Activated CD8-positive, alpha-beta memory T cell treated with anti-CD3 and anti-CD28 coated beads, Interleukin-2, amount 50 U/mL, for 24 hours (primary cell): ENCODE data around the gene MGRN1.

Experiments
- DNase-seq: peaks from one replicate; pipeline ENCODE4 v3.0.0-alpha.2; 2020; ENCODE audit errors: extremely low read depth

MGRN1 gene

DNA sequence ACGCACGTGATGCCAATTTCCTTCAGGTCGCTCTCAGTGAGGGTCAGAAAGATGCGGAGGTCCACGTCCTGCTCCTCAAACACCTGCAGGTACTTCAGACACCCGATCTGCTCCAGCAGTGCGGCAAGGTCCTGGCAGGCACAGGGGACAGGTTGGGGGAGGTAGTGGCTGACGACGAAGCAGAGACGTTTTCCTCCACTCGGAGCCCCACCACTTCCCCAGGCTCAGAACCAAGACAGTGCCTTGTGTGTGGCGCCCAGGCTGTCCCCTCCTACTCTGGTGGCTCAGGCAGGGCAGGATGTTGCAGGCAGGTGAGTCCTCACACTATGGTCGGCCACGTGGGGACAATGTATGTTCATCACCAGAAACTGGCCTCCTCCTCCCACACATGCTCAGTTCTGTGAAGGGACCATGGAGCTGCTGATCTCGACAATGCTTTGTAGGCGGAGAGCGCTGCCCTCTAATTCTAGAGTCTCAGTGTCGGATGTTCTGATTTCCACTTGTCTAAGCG is 74.5 kb downstream of the MGRN1 start:
- no peak for DNase-seq

DNA sequence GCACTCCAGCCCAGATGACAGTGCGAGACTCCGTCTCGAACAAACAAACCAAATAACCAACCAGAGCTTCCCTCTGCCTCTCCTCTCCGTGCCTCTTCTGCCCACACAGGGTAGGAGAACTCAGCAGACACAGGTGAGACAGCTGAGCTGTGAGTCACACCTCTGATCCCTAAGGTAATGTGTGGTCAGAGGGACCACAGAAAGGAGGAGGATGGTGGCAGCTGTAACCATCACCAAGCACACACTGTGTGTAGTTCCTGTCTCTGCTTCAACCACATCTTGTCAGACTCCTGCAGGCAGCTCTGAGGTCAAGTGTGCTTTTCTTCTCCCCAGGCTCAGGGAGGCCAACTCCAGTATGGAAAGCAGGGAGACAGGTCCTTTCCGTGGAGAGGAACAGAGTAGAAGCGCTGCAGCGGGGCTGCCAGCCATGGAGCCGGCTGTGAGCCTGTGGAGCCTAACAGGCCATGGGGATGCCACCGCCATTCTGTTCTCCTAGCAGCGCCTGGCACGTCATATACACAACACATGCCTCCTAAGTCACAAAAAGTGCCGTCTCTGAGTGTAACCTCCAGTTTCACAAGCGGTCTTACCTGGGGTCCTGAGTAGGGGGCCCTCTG is 75.9 kb downstream of the MGRN1 start:
- DNase-seq: no peak

DNA sequence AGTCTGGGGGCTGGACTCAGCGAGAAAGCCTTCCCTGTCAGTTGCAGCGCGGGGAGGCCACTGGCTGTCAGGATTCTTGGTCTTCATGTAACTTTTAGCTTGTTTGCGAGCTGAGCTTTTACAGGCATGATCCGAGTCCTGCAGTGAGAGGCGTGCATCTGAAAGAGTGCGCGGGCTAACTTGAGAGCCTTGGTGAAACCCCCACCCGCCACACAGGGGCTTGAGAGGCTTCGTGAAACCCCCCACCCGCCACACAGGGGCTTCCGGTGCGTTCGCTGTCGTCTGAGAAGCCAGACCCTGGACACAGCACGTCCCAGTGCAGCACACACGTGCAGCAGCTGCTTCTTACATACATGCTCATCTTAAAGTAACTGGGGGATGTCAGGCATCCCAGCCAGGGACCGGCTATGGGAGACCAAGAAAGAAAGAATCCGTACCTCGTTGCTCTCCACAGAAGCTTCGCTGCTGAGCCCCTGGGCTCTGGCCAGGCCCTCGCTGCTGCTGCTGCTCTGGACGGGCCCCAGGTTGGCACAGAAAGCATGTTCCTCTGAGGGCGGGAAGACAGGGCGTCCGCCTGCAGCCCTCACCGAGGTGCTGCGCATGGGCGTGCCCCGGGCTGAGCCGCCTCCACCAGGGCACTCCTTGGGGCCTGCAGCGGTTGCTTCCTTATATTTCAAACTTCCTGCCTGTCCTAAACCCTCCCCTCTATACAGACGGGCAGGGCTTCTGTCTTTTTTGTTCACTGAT is 76.5 kb downstream of the MGRN1 start:
- no peak for DNase-seq

DNA sequence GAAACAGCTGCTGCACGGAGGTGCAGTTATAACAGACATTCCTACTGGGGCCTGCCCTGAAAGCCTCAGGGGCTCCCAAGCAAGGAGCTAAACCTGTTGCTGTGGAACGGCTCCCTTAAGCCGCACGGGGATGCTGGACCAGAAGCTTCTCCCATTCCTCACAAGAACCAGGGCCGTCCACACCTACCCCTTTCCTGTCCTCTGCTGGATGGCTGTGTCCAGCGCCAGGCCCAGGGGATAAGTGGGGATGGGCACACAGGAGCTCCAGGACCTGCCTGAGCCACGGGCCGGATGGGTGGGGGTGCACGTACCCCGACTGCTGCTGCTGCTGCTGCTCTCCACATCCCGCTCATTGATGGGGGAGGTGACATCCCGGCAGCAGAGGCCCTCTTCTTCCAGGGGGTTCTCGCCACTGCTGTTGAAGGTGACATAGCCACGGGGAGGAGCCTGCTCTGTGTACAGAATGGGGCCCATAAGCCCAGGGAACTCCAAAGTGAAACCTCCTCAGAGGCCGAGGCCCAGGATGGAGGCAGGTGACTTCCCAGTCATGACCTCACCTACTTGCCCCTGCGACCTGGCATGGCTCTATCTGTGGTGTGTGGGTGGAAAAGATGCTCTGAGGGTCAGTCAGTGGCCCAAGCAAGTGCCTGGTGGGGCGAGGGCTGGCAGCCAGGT is 77.3 kb downstream of the MGRN1 start:
- no peak for DNase-seq

DNA sequence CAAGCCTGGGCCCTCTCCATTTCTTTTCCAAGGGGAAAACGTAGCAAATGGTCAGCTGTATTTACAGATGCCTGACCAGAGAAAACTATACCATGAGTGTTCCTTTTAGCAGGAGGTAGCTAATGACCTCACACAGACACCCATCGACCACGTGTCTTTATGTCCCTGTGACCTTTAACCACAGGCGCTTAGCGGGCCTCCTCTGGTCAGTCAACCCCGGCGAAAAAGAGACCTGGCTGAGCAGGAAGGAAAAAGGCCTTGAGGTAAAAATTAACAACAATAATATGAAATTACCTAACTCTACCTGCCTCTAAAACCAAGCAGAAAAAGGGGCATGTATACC is 77.8 kb downstream of the MGRN1 start:
- no peak for DNase-seq

DNA sequence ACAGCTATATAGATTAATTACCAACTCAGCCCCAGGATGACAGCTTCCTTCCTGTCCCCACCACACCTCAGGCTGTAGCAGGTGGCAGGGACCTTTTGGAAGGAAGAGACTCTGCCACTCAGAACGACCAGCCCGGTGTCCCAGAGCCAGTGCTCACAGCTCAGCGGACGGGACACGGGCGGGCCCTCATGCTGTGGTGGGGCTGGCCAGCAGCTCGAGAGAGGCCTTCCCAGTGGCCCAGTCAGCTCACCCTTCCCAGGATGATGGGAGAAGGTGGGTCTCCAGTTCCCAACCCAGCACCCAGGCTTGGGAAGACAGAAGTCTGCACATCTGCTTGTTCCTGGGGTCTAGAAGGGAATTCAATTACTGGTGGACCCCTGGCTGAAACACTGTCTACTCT is 79.3 kb downstream of the MGRN1 start:
- DNase-seq: no peak

DNA sequence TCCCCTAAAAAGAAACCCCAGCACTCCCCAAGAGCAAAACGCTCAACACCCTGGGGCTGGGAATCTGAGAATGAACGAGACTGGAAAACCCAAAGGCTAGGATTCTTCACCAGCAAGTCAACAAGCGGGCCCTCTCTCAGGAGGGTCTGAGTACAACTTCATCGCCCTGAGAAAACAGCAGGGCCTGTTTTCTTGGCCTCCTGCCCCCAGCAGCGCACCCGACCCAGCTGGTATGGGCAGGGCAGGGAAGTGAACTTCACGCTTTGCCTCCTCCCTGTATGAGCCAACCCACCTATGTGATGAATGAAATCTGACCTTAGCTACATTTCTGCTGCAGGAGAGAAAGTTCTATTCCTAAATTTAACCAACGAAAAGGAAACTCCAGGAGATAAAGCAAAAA is 79.9 kb downstream of the MGRN1 start:
- DNase-seq: no peak

DNA sequence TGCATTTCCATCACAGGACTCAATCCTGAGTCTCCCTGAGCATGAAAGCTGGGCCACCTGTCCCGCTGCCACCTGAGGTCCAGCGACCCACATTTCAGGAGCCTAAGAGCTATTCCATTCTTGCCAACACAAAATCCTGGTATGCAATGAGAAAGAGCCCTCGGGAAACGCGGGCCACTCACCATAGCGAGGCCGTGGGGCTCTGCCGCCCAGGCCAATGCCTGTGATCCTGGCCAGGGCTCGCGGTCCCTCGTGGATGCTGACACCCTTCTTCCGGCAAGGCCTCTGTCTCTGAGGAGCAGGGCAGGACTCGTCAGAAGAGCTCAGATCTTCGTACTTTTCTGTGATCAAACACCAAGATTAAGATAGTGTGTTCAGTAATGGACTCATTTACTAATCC is 80.3 kb downstream of the MGRN1 start:
- no peak for DNase-seq

DNA sequence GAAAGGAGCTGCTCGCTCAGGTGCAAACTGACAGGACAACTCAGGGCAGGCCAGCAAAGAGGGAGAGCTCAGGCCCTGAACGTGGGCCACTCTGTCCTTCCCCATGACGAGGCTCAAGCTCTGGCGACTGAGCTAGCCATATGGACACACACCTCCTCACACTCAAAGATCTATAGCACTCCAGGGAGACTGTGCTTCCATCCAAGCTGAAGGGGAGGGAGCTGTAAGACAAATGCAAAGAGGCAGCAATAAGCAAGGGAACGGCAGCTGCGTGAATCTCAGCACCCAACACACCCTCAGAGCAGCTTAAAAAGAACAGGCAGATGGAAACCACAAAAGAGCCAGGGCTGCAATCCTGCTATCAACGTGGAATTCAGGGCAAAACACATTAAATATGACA is 82.2 kb downstream of the MGRN1 start:
- no peak for DNase-seq

DNA sequence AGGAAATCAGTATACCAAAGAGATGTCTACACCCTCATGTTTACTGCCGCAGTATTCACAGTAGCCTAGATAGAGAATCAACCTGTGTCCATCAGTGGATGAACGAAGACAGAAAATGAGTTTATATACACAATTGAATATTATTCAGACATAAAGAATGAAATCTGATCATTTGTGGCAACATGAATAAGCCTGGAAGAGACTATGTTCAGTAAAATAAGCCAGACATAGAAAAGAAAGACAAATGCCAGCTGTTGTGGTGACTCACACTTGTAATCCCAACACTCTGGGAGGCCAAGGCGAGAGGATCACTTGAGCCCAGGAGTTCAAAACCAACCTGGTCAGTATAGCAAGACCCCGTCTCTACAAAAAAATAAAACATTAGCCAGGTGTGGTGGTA is 84.9 kb downstream of the MGRN1 start:
- no peak for DNase-seq

DNA sequence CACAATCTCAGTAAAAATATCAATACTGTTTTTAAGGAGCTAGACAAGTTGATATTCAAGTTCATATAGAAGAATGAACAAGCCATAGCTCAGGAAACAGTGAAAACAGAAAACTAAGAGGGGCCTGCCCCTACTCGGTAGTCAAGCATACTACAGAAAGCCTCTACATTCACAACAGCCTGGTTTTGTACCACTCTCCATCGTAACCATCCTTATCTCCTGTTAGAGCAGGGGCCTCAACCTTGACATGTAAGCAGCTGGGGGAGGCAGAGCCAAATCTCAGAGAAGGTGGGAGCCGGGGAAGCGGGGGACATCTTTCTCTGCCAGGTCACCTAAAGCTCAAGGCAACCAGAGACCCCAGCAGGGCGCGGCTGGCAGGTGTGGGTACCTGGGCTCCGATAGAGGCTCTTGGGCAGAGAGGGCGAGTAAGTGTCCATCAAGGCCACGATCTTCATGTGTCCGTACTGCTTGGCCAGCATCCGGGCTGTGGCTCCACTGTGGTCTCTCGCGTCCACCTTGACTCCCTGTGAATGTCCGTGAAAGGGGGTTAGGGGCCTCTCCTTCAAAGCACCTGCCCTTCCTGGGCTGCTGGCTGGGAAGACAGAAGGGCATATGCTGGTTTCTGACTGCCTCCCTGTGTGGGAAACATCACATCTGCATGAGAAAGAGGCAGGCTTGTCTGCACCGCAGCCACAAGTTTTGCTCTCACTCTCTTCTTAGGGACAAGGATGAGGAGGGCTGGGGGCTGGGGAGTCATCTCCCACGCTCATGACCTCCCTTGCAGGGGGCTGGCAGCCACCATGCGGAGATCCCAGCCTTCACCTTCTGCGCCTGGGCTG is 89.3 kb downstream of the MGRN1 start:
- no peak for DNase-seq

DNA sequence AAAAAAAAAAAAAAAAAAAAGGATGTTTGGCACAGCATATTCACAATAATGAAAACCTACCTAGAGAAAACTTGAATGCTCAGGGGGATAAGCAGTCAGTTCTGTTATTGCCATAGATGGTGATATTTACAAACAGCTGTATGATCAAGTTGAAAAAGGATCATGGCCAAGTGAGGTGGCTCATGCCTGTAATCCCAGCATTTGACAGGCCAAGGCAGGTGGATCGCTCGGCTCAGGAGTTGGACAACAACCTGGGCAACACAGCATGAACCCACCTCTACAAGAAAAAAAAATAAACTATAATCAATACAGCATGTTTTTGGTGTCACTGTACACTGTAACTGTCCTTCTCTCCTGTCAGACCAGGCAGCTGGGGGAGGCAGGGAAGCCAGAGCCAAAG is 90.4 kb downstream of the MGRN1 start:
- DNase-seq: no peak

DNA sequence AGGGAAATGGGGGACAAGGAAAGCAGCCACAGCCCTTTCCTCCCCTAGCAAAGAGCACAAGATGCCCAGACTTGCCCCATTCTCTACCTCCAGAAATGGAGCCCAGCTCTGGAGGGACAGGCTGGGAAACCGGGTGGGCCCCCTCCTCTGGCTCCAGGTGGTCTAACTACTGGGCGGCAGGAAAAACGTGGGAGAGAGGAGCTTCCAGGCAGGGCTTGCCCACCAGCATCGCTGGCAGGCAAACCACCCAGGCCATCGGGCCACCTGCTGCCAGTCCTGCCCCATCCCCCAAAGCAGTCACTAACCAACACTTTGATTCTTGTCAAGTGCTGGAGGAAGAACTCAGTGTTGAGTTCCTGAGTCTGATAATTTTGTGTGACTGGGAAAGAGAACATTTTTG is 93.8 kb downstream of the MGRN1 start:
- no peak for DNase-seq

DNA sequence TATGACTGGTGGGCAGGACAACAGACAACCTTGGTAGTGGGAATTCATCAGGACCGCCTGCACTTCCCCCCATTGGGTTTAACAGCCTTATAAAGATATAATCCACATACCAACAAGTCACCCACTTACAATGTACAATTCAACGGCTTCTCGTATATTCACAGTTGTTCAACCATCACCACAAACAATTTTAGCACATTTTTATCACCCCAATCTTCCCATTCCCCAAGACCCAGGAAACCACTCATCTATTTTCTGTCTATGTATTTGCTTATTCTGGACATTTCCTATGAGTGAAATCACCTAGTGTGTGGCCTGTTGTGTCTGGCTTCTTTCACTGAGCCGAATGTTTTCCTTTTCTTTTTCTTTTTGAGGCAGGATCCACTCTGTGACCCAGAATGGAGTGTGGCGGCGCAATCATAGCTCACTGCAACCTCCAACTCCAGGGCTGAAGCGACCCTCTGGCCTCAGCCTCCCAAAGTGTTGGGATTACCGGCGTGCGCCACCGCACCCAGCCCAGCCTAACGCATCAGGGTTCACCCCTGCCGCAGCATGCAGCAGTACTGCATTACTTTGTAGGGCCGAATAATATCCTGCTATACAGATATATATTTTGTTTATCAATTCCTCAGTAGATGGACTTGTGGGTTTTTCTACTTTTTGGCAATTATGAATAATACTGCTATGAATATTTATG is 98.6 kb downstream of the MGRN1 start:
- DNase-seq: no peak

DNA sequence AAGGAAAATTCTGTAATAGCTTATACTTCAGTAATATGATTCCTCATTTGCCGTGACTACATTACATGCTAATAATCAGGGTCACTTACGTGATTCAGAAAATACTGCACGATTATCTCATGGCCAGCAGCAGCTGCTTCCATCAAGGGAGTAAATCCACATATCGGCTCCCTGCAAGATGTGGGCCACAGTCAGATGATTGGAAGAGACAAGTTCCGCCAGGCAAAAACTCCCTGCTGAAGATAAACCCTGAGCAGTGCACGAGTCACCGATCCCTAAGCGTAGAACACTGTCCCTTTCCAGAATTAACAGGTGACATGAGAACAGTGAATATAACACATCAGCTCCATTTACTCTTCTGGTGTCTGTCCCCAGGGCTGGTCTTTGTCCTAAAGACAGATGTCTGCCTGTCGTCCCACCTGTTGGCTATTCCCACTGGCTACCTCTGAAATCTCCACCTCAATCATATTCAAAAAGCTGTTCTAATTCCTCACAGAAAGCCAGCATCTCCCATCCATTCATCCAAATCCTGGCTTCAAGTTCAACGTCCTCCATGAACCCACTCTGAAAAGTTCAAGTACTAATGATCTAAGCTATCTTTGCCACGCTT is 100.1 kb downstream of the MGRN1 start:
- DNase-seq: no peak

DNA sequence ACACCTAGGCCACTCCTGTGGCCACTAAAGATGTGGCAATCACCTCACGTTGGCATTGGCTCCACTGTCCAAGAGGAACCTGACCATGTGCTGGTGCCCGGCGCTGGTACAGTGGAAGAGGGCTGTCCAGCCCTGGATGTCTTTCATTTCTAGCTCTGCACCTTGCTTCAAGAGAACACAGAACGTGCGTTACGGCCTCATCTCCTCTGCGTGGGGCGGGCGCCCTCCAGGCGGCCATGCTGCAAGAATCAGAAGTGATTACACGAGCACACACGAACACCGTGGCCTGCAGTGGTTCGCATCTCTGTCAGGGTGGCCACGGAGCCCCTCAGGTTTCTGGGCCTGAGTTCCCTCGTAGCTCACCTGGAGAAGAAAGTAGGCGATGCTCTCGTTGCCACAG is 102.0 kb downstream of the MGRN1 start:
- no peak for DNase-seq

DNA sequence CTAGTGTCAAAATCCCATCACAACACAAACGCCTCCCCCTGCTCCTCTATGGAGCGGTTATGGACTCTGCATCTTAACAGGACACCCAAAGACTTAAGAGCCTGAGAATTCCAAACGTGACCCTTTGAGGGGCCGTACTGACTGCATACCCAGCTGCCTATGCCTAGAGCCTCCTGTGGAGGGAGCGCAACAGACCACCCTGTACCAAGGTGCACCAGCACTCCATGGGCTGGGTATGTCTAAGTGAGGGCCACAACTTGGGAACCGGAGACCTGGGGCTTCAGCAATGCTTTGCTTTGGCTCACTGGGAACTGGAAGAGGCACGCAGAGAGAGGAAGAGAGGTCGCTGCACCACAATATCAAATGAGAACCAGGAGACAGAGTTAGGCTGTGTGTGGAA is 104.0 kb downstream of the MGRN1 start:
- no peak for DNase-seq

DNA sequence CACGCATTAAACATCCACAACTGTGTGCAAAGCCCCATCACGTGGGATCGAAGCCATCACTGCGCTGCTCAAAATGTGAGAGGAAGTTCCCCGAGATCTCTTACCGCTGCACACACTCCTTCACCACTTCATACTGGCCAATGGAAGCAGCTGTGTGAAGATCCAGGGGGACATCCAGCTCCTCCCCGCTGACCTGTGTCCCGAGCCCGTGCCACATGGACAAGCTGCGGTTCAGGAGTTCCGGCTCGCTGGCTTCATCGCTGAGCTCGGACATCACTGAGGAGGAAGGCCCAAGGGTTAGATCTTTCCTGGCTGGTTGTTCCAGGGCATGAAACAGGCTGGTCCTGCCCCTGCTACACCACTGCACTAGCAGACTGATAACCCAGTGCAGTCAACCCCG is 105.2 kb downstream of the MGRN1 start:
- no peak for DNase-seq

DNA sequence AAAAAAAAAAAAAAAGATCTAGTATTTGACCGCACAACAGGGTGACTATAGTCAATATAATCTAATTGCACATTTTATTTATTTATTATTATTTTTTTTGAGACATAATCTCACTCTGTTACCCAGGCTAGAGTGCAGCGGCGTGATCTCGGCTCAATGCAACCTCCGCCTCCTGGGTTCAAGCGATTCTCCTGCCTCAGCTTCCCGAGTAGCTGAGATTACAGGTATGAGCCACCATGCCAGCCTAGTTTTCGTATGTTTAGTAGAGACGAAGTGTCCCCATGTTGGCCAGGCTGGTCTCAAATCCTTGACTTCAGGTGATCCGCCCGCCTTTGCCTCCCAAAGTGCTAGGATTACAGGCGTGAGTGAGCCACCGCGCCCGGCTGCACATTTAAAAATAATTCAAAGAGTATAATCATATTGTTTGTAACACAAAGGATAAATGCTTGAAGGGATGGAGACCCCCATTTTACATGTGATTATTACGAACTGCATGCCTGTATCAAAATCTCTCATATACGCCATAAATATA is 108.7 kb downstream of the MGRN1 start:
- no peak for DNase-seq

DNA sequence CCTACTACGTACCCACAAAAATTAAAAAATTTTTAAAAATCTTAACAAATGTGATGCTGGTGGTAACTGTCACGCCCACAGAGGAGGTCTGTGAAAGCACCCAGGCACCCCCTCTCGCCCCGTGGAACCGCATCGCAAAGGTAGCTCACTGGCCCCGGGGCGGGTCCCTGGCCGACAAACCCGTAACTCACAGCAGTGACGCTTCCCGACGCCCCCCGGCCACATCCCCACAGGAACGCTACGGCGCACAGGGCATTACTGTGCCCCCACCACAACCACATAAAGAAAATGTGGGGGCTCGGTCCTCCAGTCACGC is 109.1 kb downstream of the MGRN1 start:
- no peak for DNase-seq

DNA sequence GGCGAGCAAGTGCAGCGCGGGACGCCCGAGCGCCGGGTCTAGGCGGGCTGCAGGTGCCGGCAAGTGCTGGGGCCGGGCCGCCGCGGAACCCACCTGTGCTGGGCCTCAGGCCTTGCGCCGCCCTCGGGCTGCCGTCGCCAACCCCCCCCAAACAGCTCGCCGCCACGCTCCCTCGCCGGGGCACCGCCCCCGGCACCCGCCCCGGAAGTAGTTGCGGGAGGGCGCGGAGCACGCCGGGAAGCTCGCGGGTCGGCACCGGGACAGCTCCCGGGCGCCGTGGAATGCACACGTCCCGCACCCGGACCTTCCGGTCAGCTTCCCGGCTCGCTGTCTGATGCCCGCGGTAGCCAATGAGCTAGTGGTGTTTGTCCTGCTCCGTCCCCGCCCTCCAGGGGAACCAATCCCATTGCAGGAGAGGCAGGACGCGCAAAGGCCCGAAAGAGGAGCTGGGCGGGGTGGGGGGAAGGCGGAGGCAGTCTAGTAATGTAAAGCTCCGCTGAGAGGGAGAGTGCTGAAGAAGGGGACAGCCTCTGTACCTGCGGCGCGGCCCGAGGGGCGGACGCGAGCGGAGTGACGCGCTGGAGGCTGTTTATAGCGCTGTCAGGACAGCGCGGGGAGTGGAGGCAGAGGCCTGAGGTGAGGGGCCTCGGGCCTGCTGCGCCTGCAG is 109.6 kb downstream of the MGRN1 start, which contains the start of the genes ANKS3 and DNAAF8:
ANKS3 (minus strand) TSS at position 209 of the 667 bp plus-strand sequence. CDS start 4,122 bp downstream, outside the sequence.
DNAAF8 (plus strand) TSS at position 475 of the 667 bp plus-strand sequence. CDS start 1,978 bp downstream, outside the sequence.
- peak; percentile 55 for DNase-seq
